Measurements from ENCODE around the gene OOSP2. TPM values are rescaled to one million over a fixed set of nuclear protein-coding genes. Genes with fewer than 3 reads are reported as not detected.

The OOSP2 gene
- total RNA-seq, 1 experiment from 2014 or later = not detected

GRCh38 chr11:60097189-60097588, 57.0 kb downstream of the OOSP2 start:
- TF ChIP-seq REST (IDR thresholded peaks at IDR 0.05; ENCODE audit: insufficient read depth in 1 of 2, low read depth in 2 of 2, low read length in 1 of 2) (no peak), CTCF (IDR thresholded peaks at IDR 0.05) (no peak), SIN3A (IDR thresholded peaks at IDR 0.05; ENCODE audit: borderline replicate concordance, insufficient read depth, low read depth, low read length) (no peak), TCF7L2 (IDR thresholded peaks at IDR 0.05; ENCODE audit: low read depth, low read length) (no peak), POLR2AphosphoS5 (IDR thresholded peaks at IDR 0.05; ENCODE audit: low read depth, low read length) (no peak)
- Histone ChIP-seq H3K36me3 (ENCODE audit: control insufficient read depth, insufficient read depth, low read length) (no peaks in the 10 kb centered on the region), H3K4me3 (ENCODE audit: low read depth in 2 of 2, low read length in 2 of 2) (no peak overlapping the region), H3K4me1 (ENCODE audit: control insufficient read depth, insufficient read depth, low read length) (no peaks in the 10 kb centered on the region), H3K27me3 (ENCODE audit: control insufficient read depth, insufficient read depth, low read length) (no peaks in the 10 kb centered on the region), H3K27ac (ENCODE audit: low read length) (no peak overlapping the region), H3K9me3 (ENCODE audit: control insufficient read depth, insufficient read depth, low read depth, low read length) (no peaks in the 10 kb centered on the region)
- CTCF ChIA-PET = no interaction called here
- in situ Hi-C loops (cut with HindIII; ENCODE audit: low pct_unique_long_range_greater_than_20kb, low sequenced_read_pairs) = no loop called here
- POLR2A ChIA-PET = interaction anchor here (0.7 kb wide), 1 partner anchor 479 kb away, joined by 4 read pairs; no protein-coding TSS in a partner anchor
- no TSS peak for BruUV-seq (replicated peaks)
- ATAC-seq = no peak
- DNase-seq (ENCODE audit: low read depth, low spot score) = no peak
- intact Hi-C loops (cut with micrococcal nuclease; ENCODE audit: unreplicated experiment) = no loop called here

Other genes starting within 250 kb of the OOSP2 start
- 41.8 TPM for gene MRPL16, start 229.6 kb upstream of the OOSP2 start, total RNA-seq (2021; ENCODE audit: unreplicated experiment)
- gene CBLIF, start 194.9 kb upstream of the OOSP2 start, total RNA-seq (2021; ENCODE audit: unreplicated experiment) = not detected
- gene TCN1, start 173.9 kb upstream of the OOSP2 start, total RNA-seq (2021; ENCODE audit: unreplicated experiment) = not detected
- not detected for gene OOSP3, start 161.6 kb upstream of the OOSP2 start, total RNA-seq (2021; ENCODE audit: unreplicated experiment)
- gene OOSP1, start 102.0 kb upstream of the OOSP2 start, total RNA-seq (2021; ENCODE audit: unreplicated experiment) = not detected
- gene OOSP4A, start 76.4 kb upstream of the OOSP2 start, total RNA-seq (2021; ENCODE audit: unreplicated experiment) = not detected
- gene OOSP4B, start 23.2 kb upstream of the OOSP2 start, total RNA-seq (2021; ENCODE audit: unreplicated experiment) = not detected
- 0.13 TPM for gene MS4A3, start 16.3 kb downstream of the OOSP2 start, total RNA-seq (2021; ENCODE audit: unreplicated experiment)
- not detected for gene MS4A2, start 48.3 kb downstream of the OOSP2 start, total RNA-seq (2021; ENCODE audit: unreplicated experiment)
- gene MS4A6A, start 142.7 kb downstream of the OOSP2 start, total RNA-seq (2021; ENCODE audit: unreplicated experiment) = not detected
- not detected for gene MS4A4E, start 202.7 kb downstream of the OOSP2 start, total RNA-seq (2021; ENCODE audit: unreplicated experiment)
- not detected for gene MS4A4A, start 240.3 kb downstream of the OOSP2 start, total RNA-seq (2021; ENCODE audit: unreplicated experiment)

Data from Panc1 (cell line).